ENCODE data around the gene MTMR11. TPM values are rescaled to one million over a fixed set of nuclear protein-coding genes. Genes with fewer than 3 reads are reported as not detected.

The MTMR11 gene
- total and polyA plus RNA-seq, 2 of the 8 experiments (the other 6 are each of a cell fraction or from before 2014, with no cell fraction given): 3.7 to 4.8 TPM

DNA sequence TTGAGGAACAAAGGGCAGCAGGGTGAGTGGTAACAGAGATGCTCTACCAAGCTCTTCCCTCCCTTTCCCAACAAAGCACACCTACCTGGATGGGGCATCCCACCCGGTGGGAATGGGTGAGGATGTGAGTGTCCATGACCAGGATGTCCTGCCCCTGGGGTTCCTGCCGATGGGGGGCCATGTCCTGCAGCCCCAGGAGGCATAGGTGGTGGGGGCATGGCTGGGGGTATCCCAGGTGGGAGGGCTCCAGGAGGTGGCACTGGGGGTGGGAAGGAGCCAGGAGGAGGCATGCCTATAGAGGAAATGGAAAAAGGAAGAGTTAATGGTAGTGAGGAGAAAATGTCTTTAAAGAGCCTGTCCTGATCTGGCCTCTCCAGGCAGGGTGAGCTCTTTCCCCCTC lies 10.9 kb downstream of the MTMR11 start:
- no peak overlapping the region for H3K4ac ChIP-seq (replicated peaks; ENCODE audit: insufficient read length, low read depth, low read length)
- no peak overlapping the region for H2BK15ac ChIP-seq (ENCODE audit: low read length)
- 0 out of 7 replicates have a peak overlapping the region, but pooled peaks of 1 of the 4 experiments have one; percentile 11 for H3K9ac ChIP-seq (replicated peaks in 1 of 4; ENCODE audit: extremely low read depth in 1 of 4, low read depth in 3 of 4, low read length in 3 of 4)
- H3K4me1 ChIP-seq (replicated peaks in 1 of 4; ENCODE audit: control insufficient read depth in 3 of 4, insufficient read depth in 4 of 4, low read length in 3 of 4): peaks cover 0 to 8% (median 4%) of the 10 kb centered on the region in 4 experiments; a peak in 4 of 7 replicates
- DNase-seq (ENCODE audit: low read depth in 1 of 2, low spot score in 2 of 2) (no peak), FAIRE-seq (no peak)
- no peak overlapping the region for H3K4me3 ChIP-seq (ENCODE audit: extremely low read depth in 1 of 4, insufficient read depth in 2 of 4, low read depth in 3 of 4, low read length in 4 of 4)
- H4K8ac ChIP-seq (ENCODE audit: extremely low read depth, insufficient read depth, low read length): no peak overlapping the region
- no peak overlapping the region for H4K5ac ChIP-seq (ENCODE audit: insufficient read length, low read depth, low read length)
- no peak overlapping the region for H2BK5ac ChIP-seq (ENCODE audit: low read depth, low read length)
- no peak overlapping the region for H4K91ac ChIP-seq (replicated peaks; ENCODE audit: insufficient read length, low read length)
- H2AK5ac ChIP-seq (ENCODE audit: low read depth, low read length): no peak overlapping the region
- peaks cover 5% of the 10 kb centered on the region for H3K79me1 ChIP-seq (ENCODE audit: low read depth, low read length)
- no peak overlapping the region for H2BK12ac ChIP-seq (ENCODE audit: low read depth, low read length)
- no peak overlapping the region for H3K18ac ChIP-seq (ENCODE audit: extremely low read depth, low read length)
- no peak overlapping the region for H3K56ac ChIP-seq (replicated peaks; ENCODE audit: insufficient read length, low read depth, low read length)
- peak overlapping the region; percentile 87 to 90; a peak in 1 of 4 replicates for H3K4me2 ChIP-seq (ENCODE audit: insufficient read depth in 1 of 2, low read depth in 2 of 2, low read length in 2 of 2)
- H3K27me3 ChIP-seq (replicated peaks in 1 of 4; ENCODE audit: control insufficient read depth in 3 of 4, extremely low read depth in 1 of 4, insufficient read depth in 3 of 4, low read length in 3 of 4): no peaks in the 10 kb centered on the region
- no peak overlapping the region for H3K14ac ChIP-seq (ENCODE audit: insufficient read length)
- H2BK20ac ChIP-seq (ENCODE audit: low read length): no peak overlapping the region
- no peak overlapping the region for H3K27ac ChIP-seq (ENCODE audit: low read depth, low read length)
- ChIA-PET CTCF (ENCODE audit: partially characterized antibody) (interaction anchor here (1.0 to 1.2 kb wide), 2 partner anchors 12 to 38 kb away, joined by 3 read pairs; a partner anchor contains a TSS), POLR2A (ENCODE audit: partially characterized antibody) (interaction anchor here (0.7 to 1.9 kb wide), 4 partner anchors 9 to 38 kb away, joined by 3 to 7 read pairs (median 4); partner anchors contain the start of gene BOLA1)
- peaks cover 8 to 28% of the 10 kb centered on the region in 2 experiments for H3K79me2 ChIP-seq (ENCODE audit: control insufficient read depth in 1 of 2, insufficient read depth in 2 of 2, low read length in 2 of 2)
- 100% methylated on average over 2 of the region's 2 CpGs; no CpG with 5 or more reads in 1 of the 2 experiments for WGBS, 2 experiments (ENCODE audit: extremely low coverage in 1 of 2, insufficient coverage in 1 of 2, insufficient read length in 1 of 2, insufficient replicate concordance in 2 of 2, low coverage in 1 of 2, low lambda C conversion rate in 2 of 2, missing lambda C conversion rate in 1 of 2)
- H4K20me1 ChIP-seq (replicated peaks in 1 of 2; ENCODE audit: control insufficient read depth in 1 of 2, insufficient read depth in 2 of 2, low read length in 2 of 2): no peaks in the 10 kb centered on the region
- peaks cover 5% of the 10 kb centered on the region for H3K23me2 ChIP-seq (ENCODE audit: low read depth, low read length)
- H2BK120ac ChIP-seq (replicated peaks; ENCODE audit: low read depth, low read length): no peak overlapping the region
- no peak overlapping the region for H2AFZ ChIP-seq (ENCODE audit: low read length)
- H3K23ac ChIP-seq (ENCODE audit: insufficient read length): no peak overlapping the region
- no peaks in the 10 kb centered on the region for H3K9me3 ChIP-seq (ENCODE audit: insufficient read depth in 2 of 2, low read depth in 1 of 2, low read length in 1 of 2)
- peaks cover 19 to 41% (median 39%) of the 10 kb centered on the region in 4 experiments for H3K36me3 ChIP-seq (ENCODE audit: control insufficient read depth in 2 of 4, insufficient read depth in 4 of 4, low read length in 3 of 4)
- TF ChIP-seq ASH2L (IDR thresholded peaks at IDR 0.05; ENCODE audit: low read length) (no peak), BACH1 (IDR thresholded peaks at IDR 0.05; ENCODE audit: low read length) (no peak), TEAD4 (IDR thresholded peaks at IDR 0.05; ENCODE audit: low read depth, low read length) (no peak), NRF1 (IDR thresholded peaks at IDR 0.05; ENCODE audit: low read depth, low read length) (no peak), KDM5A (IDR thresholded peaks at IDR 0.05; ENCODE audit: low read length) (no peak), SP1 (IDR thresholded peaks at IDR 0.05; ENCODE audit: low read depth, low read length) (no peak), POU5F1 (IDR thresholded peaks at IDR 0.05; ENCODE audit: low read depth, low read length) (no peak)
- TF ChIP-seq, protein P1, sequence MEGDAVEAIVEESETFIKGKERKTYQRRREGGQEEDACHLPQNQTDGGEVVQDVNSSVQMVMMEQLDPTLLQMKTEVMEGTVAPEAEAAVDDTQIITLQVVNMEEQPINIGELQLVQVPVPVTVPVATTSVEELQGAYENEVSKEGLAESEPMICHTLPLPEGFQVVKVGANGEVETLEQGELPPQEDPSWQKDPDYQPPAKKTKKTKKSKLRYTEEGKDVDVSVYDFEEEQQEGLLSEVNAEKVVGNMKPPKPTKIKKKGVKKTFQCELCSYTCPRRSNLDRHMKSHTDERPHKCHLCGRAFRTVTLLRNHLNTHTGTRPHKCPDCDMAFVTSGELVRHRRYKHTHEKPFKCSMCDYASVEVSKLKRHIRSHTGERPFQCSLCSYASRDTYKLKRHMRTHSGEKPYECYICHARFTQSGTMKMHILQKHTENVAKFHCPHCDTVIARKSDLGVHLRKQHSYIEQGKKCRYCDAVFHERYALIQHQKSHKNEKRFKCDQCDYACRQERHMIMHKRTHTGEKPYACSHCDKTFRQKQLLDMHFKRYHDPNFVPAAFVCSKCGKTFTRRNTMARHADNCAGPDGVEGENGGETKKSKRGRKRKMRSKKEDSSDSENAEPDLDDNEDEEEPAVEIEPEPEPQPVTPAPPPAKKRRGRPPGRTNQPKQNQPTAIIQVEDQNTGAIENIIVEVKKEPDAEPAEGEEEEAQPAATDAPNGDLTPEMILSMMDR (IDR thresholded peaks at IDR 0.05; ENCODE audit: control extremely low read depth in 1 of 3, insufficient read depth in 1 of 3, low read depth in 1 of 3, low read length in 3 of 3): no peak
- TF ChIP-seq, protein P2, sequence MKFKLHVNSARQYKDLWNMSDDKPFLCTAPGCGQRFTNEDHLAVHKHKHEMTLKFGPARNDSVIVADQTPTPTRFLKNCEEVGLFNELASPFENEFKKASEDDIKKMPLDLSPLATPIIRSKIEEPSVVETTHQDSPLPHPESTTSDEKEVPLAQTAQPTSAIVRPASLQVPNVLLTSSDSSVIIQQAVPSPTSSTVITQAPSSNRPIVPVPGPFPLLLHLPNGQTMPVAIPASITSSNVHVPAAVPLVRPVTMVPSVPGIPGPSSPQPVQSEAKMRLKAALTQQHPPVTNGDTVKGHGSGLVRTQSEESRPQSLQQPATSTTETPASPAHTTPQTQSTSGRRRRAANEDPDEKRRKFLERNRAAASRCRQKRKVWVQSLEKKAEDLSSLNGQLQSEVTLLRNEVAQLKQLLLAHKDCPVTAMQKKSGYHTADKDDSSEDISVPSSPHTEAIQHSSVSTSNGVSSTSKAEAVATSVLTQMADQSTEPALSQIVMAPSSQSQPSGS (IDR thresholded peaks at IDR 0.05; ENCODE audit: low read length): no peak

All from H1 (cell line).